AG04450 (cell line): ENCODE results near the gene ILRUN. TPM values are rescaled to one million over a fixed set of nuclear protein-coding genes. Genes with fewer than 3 reads are reported as not detected.

Source experiments
- CTCF ChIA-PET: fragments of 300-600, 350-600 bp; formaldehyde crosslinking; extraction: SDS; loops from one replicate; lab custom pipeline; 2022; ENCODE audit warnings: antibody characterized with exemption, inconsistent platforms; lab: Charles Lee
- POLR2A ChIA-PET: fragments of 350-600 bp; formaldehyde crosslinking; extraction: SDS; loops from one replicate; lab custom pipeline; 2021; ENCODE audit warnings: antibody characterized with exemption, inconsistent platforms; lab: Yijun Ruan, JAX
- DNase-seq: peaks from one replicate; pipeline ENCODE4 v3.0.0-alpha.2; 2011; ENCODE audit warnings: low read depth, low spot score
- H3K27ac ChIP-seq: one replicate; pipeline ENCODE4 v1.5.1; 2012; ENCODE audit warnings: low read depth, low read length, control low read depth
- H3K27me3 ChIP-seq: one replicate; pipeline ENCODE4 v1.6.0; 2012; ENCODE audit warnings: low read length; ENCODE audit not compliant: control insufficient read depth, insufficient read depth
- H3K4me3 ChIP-seq: 2 replicates; pipeline ENCODE4 v1.5.1; 2011; ENCODE audit warnings: mild to moderate bottlenecking, low read depth, low read length, control low read depth
- H3K9me3 ChIP-seq: 2 replicates; pipeline ENCODE4 v1.5.1; 2012; ENCODE audit warnings: low read length; ENCODE audit not compliant: control insufficient read depth, insufficient read depth
- CTCF ChIP-seq: IDR thresholded peaks from 2 replicates; pipeline ENCODE4 v1.5.1; 2011; ENCODE audit warnings: low read depth, low read length, control low read depth, inconsistent platforms
- polyA plus RNA-seq: library from polyadenylated mRNA; depleted of rRNA; stranded (reverse); fragments of >200 nt; gene quantifications from 2 replicates; pipeline ENCODE4 v1.2.3, GENCODE V29; 2011

Gene ILRUN
- polyA plus RNA-seq, 1 experiment = 57.0 TPM

- no peaks in the 10 kb centered on the region for H3K27me3 ChIP-seq
- no peak overlapping the region for H3K27ac ChIP-seq
- ChIA-PET POLR2A (no interaction called here), CTCF (no interaction called here)
- no peaks in the 10 kb centered on the region; the same call in 1 of the 2 replicates for H3K9me3 ChIP-seq
- TF ChIP-seq CTCF = no peak
- DNase-seq = no peak
- H3K4me3 ChIP-seq = no peak overlapping the region
These were observed 40.3 kb upstream of the ILRUN start for GRCh38 chr6:34736823-34737222.

GRCh38 chr6:34731393-34732060 is 35.0 kb upstream of the ILRUN start:
- ChIA-PET CTCF (no interaction called here), POLR2A (no interaction called here)

GRCh38 chr6:34729631-34730470 is 33.3 kb upstream of the ILRUN start:
- ChIA-PET POLR2A (no interaction called here), CTCF (interaction anchor here (0.7 kb wide), 1 partner anchor 705 kb away, joined by 3 read pairs; no protein-coding TSS in a partner anchor)
- DNase-seq = no peak
- H3K27ac ChIP-seq = no peak overlapping the region
- no peak overlapping the region for H3K4me3 ChIP-seq
- H3K27me3 ChIP-seq = no peaks in the 10 kb centered on the region
- TF ChIP-seq CTCF = no peak
- H3K9me3 ChIP-seq = peaks cover 4% of the 10 kb centered on the region; the same call in 1 of the 2 replicates

More at GRCh38 chr6:34731393-34732060, 35.0 kb upstream of the ILRUN start:
- Histone ChIP-seq H3K27me3 (no peaks in the 10 kb centered on the region), H3K27ac (no peak overlapping the region), H3K4me3 (no peak overlapping the region), H3K9me3 (no peaks in the 10 kb centered on the region)
- no peak for TF ChIP-seq CTCF
- no peak for DNase-seq

GRCh38 chr6:34726055-34726454 is 29.5 kb upstream of the ILRUN start:
- H3K4me3 ChIP-seq = no peak overlapping the region
- H3K27me3 ChIP-seq = no peaks in the 10 kb centered on the region
- CTCF ChIA-PET = no interaction called here
- no peak overlapping the region for H3K27ac ChIP-seq
- no peak for TF ChIP-seq CTCF
- no peak for DNase-seq
- POLR2A ChIA-PET = no interaction called here
- H3K9me3 ChIP-seq = peaks cover 4% of the 10 kb centered on the region; the same call in 1 of the 2 replicates

GRCh38 chr6:34723203-34723602 is 26.6 kb upstream of the ILRUN start:
- no peak for TF ChIP-seq CTCF
- Histone ChIP-seq H3K27me3 (no peaks in the 10 kb centered on the region), H3K27ac (peak overlapping the region; percentile 33), H3K4me3 (no peak overlapping the region), H3K9me3 (peaks cover 4% of the 10 kb centered on the region; the same call in 1 of the 2 replicates)
- ChIA-PET POLR2A (interaction anchor here (0.6 kb wide), 1 partner anchor 164 kb away, joined by 3 read pairs; no protein-coding TSS in a partner anchor), CTCF (no interaction called here)
- DNase-seq = peak; percentile 13
